HepG2 (cell line): ENCODE measurements around the gene NUBP1. TPM values are rescaled to one million over a fixed set of nuclear protein-coding genes. Genes with fewer than 3 reads are reported as not detected.

Experiments used
- AKNA ChIP-seq: sonication (generic); formaldehyde crosslinking; IDR thresholded peaks from 2 replicates; pipeline ENCODE4 v1.4.0; 2020; ENCODE audit warnings: missing genetic modification reagents, borderline replicate concordance
- ARID5B ChIP-seq: IDR thresholded peaks from 2 replicates; pipeline ENCODE4 v1.4.0; 2020; ENCODE audit warnings: mild to moderate bottlenecking, missing genetic modification reagents
- ELF4 ChIP-seq: sonication (generic); formaldehyde crosslinking; IDR thresholded peaks from 2 replicates; pipeline ENCODE4 v1.5.0; 2020; ENCODE audit warnings: missing genetic modification reagents, mild to moderate bottlenecking, moderate library complexity, borderline replicate concordance
- HMGXB4 ChIP-seq, 2 experiments: sonication (generic) in 1 of 2; formaldehyde crosslinking in 1 of 2; IDR thresholded peaks; 2 replicates each; pipeline versions ENCODE4 v1.4.0 to v1.6.1; 2018 to 2020; ENCODE audit warnings: missing genetic modification reagents in 2 of 2, borderline replicate concordance in 1 of 2, low read depth in 1 of 2, mild to moderate bottlenecking in 1 of 2, missing biosample characterization in 1 of 2
- POGK ChIP-seq: sonication (generic); formaldehyde crosslinking; conservative IDR thresholded peaks from 2 replicates; pipeline ENCODE4 v1.8.0; 2022; ENCODE audit warnings: mild to moderate bottlenecking, moderate library complexity, missing genetic modification reagents
- SALL2 ChIP-seq: sonication (generic); formaldehyde crosslinking; IDR thresholded peaks from 2 replicates; pipeline ENCODE4 v1.8.1; 2023; ENCODE audit warnings: mild to moderate bottlenecking, missing genetic modification reagents, inconsistent platforms
- THYN1 ChIP-seq: sonication (generic); formaldehyde crosslinking; IDR thresholded peaks from 2 replicates; pipeline ENCODE4 v1.8.1; 2023; ENCODE audit warnings: low read depth, mild to moderate bottlenecking, moderate library complexity, missing genetic modification reagents, borderline replicate concordance
- YEATS2 ChIP-seq: sonication (generic); formaldehyde crosslinking; IDR thresholded peaks from 2 replicates; pipeline ENCODE4 v1.4.0; 2020; ENCODE audit warnings: missing genetic modification reagents, borderline replicate concordance
- ZNF383 ChIP-seq: sonication (generic); formaldehyde crosslinking; IDR thresholded peaks from 2 replicates; pipeline ENCODE4 v1.4.0; 2020; ENCODE audit warnings: missing genetic modification reagents, mild to moderate bottlenecking, borderline replicate concordance
- ZNF512B ChIP-seq: sonication (generic); formaldehyde crosslinking; IDR thresholded peaks from 2 replicates; pipeline ENCODE4 v1.5.1; 2020; ENCODE audit warnings: missing genetic modification reagents, mild to moderate bottlenecking, borderline replicate concordance
- ZNF652 ChIP-seq: IDR thresholded peaks from 2 replicates; pipeline ENCODE4 v1.6.1; 2016; ENCODE audit warnings: low read depth, borderline replicate concordance
- polyA plus RNA-seq, 8 experiments: library from polyadenylated mRNA; depleted of rRNA in 3 of 8; stranded (reverse) in 7 of 8; unstranded in 1 of 8; fragments of >200 nt; fragmentation: Illumina TruSeq in 4 of 8; extraction: Trizol in 4 of 8; gene quantifications; 2 replicates each; pipeline versions ENCODE4 v1.2.1 to v1.2.3, GENCODE V29; 2011 to 2016; ENCODE audit warnings: low read depth in 4 of 8, missing spikeins in 1 of 8, mixed read lengths in 1 of 8; ENCODE audit not compliant: insufficient read depth in 1 of 8
- total RNA-seq, 5 experiments: library from RNA; depleted of rRNA; stranded (reverse); fragments of >200 nt; fragmentation: Illumina TruSeq; extraction: Trizol; gene quantifications; 2 replicates each; pipeline ENCODE4 v1.2.3, GENCODE V29; 2016; ENCODE audit warnings: low read depth in 1 of 5

Gene NUBP1
- total and polyA plus RNA-seq, 2 of the 13 experiments (the other 11 are each of a cell fraction or from before 2014, with no cell fraction given) = 53.5 to 70.4 TPM

GRCh38 chr16:10744370-10745030 lies 858 bp downstream of the NUBP1 start (continued):
- no peak for TF ChIP-seq HMGXB4 (CRISPR knock-in tag; IDR thresholded peaks at IDR 0.05; ENCODE audit: borderline replicate concordance in 1 of 2, low read depth in 1 of 2)
- TF ChIP-seq POGK (CRISPR knock-in tag) = no peak
- no peak for TF ChIP-seq THYN1 (CRISPR knock-in tag)
- TF ChIP-seq ZNF652 (CRISPR knock-in tag) = no peak
- no peak for TF ChIP-seq YEATS2
- TF ChIP-seq SALL2 (CRISPR knock-in tag) = no peak
- no peak for TF ChIP-seq AKNA
- peak; percentile 17; the same call in 1 of the 2 replicates for TF ChIP-seq ELF4
- no peak for TF ChIP-seq ZNF383
- TF ChIP-seq ZNF512B = 0 out of 2 replicates have a peak, but pooled peaks have one; percentile 4
- TF ChIP-seq ARID5B (CRISPR knock-in tag) = no peak; the same call in 1 of the 2 replicates
